ENCODE data around the gene HERC4.
A peak's percentile ranks its signal among the peaks of the same experiment; 100 is the strongest.
"Not testable (repeated sequence)": the region's sequence is repeated elsewhere in the genome, so short reads cannot be mapped to it uniquely, and the experiment has no call there.

HERC4 gene

GRCh38 chr10:68047554-68048327 is 27.3 kb downstream of the HERC4 start:
- no peak for DNase-seq (ENCODE audit: low spot score)

GRCh38 chr10:68047122-68047521 is 28.0 kb downstream of the HERC4 start:
- DNase-seq (ENCODE audit: low spot score), result no peak

DNA sequence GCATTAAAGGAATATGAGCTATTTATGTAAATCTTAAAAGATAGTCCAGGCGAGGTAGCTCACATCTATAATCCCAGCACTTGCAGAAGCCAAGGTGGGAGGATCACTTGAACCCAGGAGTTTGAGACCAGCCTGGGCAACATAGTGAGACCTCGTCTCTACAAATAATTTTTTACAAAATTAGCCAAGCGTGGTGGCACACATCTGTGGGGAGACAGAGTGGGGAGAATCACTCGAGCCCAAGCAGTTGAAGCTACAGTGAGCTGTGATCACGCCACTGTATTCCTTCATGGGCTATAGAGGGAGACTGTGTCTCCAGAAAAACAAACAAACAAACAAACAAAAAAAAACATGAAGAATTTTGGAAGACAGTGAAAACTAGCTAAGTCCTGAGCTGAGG is 28.4 kb downstream of the HERC4 start:
- DNase-seq (ENCODE audit: low spot score), result no peak

DNA sequence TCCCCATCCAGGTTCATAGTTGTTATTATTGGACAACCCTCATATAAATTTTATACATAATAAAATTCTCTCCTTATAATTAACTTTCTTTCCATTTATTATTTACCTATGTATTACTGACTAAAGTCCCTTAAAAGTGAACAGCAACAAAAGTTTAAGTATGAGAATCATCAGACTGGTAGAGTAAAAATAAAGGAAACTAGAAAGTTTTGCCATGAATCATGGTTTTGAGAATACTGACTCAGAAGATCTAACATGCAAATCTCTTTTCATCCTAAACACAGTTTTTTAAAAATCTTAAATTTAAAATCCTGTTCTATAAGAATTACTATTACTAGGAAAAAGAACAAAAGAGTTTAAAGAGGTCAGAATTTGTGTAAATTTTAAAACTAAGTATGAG is 32.1 kb downstream of the HERC4 start:
- peak; percentile 30 for DNase-seq (ENCODE audit: low spot score)

DNA sequence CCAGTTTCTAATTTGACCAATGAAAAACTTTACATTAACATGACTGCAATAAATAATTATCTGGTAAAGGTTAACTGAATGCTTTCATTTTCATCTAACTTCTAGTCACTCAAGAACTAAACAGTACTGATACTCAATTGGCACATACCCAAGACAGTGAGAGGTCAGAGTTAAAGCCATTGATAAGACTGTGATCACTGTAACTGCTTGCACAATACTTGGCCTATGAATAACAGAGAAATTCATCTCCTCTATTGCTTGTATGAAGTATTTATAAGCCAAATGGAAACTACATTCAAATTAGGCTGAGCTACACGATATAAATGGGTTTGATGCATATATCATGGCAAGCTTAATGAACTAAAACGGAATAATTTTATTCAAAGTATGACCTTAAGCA is 43.0 kb downstream of the HERC4 start:
- DNase-seq (ENCODE audit: low spot score), result no peak

DNA sequence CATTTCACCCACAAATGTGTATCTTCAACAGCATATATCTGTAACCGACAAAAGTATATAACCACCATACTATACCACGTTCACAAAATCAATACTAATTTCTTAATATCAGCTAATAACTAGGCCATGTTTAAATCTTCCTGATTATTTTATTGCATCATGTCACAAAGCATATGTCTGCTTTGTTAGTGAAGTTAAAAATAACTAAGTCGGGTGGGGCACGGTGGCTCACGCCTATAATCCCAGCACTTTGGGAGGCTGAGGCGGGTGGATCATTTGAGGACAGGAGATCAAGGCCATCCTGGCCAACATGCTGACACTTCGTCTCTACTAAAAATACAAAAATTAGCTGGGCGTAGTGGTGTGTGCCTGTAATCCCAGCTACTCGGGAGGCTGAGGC is 47.7 kb downstream of the HERC4 start:
- DNase-seq (ENCODE audit: low spot score), result no peak

GRCh38 chr10:68023292-68023691 is 51.8 kb downstream of the HERC4 start:
- no peak for DNase-seq (ENCODE audit: low spot score)

GRCh38 chr10:68022324-68022723 is 52.8 kb downstream of the HERC4 start:
- not testable (repeated sequence) for DNase-seq (ENCODE audit: low spot score)

- DNase-seq (ENCODE audit: low spot score), result not testable (repeated sequence)
Observed at GRCh38 chr10:68016519-68016918, 58.6 kb downstream of the HERC4 start.

DNA sequence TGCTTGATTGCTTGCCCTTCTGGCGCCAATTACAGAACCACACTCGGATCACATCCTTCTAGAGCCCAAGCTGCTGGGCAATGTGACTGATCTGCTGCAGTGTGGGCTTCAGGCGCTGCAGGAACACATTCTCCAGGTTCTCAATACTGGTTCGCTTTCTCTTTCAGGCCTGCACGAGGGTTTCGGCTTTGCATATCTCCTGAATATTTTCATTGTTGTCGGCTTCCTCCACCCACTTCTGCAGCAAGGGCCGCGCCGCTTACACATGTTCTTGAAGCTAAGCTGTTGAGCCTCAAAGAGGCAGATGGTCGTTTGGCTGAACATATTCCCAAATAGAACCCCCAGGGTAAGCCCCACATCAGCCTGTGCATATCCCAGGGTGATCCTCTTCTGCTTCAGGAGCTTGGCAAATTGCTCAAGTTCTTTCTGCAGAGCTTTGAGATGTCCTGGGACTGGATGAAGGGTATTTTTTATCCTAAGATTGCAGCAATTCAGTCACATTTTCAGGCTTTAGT is 64.6 kb downstream of the HERC4 start:
- no peak for DNase-seq (ENCODE audit: low spot score)

GRCh38 chr10:68007356-68007755 is 67.7 kb downstream of the HERC4 start:
- no peak for DNase-seq (ENCODE audit: low spot score)

GRCh38 chr10:68001539-68001938 is 73.5 kb downstream of the HERC4 start:
- DNase-seq (ENCODE audit: low spot score), result no peak

GRCh38 chr10:68001000-68001399 is 74.1 kb downstream of the HERC4 start:
- DNase-seq (ENCODE audit: low spot score), result no peak

- no peak for DNase-seq (ENCODE audit: low spot score)
Observed at GRCh38 chr10:67990093-67990492, 85.0 kb downstream of the HERC4 start.

DNA sequence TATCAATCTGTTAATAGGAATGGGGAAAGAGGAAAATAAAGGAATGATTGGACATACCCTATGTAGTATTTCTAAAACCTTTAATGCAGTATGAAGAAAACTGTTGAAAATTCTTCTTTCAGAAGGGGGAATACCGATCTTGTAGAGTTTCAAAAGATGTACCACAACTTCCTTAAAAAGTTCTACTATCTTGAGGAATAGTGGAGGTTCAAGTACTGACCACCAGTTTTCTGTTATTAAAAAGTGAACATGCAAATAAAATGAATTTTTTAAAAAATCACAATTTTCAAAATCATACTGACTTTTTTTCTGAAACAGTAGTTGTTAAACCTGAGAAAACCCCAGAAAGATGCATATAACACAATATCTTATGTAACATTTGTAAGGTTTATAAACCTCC is 86.5 kb downstream of the HERC4 start:
- no peak for DNase-seq (ENCODE audit: low spot score)

DNA sequence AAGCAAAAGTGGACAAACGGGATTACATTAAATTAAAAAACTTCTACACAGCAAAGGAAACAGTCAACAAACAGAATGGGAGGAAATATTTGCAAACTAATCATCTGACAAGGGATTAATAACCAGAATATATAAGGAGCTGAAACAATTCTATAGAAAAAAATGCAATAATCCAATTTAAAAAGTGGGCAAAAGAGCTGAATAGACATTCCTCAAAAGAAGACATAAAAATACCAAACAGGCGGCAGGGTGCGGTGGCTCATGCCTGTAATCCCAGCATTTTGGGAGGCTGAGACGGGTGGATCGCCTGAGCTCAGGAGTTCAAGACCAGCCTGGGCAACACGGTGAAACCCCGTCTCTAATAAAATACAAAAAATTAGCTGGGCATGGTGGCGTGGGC is 92.5 kb downstream of the HERC4 start:
- DNase-seq (ENCODE audit: low spot score), result not testable (repeated sequence)

DNA sequence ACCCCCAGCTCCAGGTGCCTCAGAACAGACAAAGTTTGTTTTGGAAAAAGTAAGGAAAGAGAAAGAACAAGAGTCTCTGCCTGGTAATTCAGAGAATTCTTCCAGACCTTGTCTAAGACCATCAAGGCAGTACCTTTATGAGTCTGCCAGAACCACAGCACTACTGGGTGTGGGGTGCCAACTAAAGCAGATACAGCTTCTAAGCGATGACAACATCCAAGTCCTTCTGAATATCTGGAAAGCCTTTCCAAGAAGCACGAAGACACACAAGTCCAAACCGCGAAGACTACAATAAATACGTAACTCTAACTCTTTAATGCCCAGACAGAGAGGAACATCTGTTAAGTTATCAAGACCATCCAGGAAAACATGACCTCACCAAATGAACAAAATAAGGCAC is 96.3 kb downstream of the HERC4 start:
- DNase-seq (ENCODE audit: low spot score), result no peak

- no peak for DNase-seq (ENCODE audit: low spot score)
Observed at GRCh38 chr10:67977251-67977650, 97.8 kb downstream of the HERC4 start.

DNA sequence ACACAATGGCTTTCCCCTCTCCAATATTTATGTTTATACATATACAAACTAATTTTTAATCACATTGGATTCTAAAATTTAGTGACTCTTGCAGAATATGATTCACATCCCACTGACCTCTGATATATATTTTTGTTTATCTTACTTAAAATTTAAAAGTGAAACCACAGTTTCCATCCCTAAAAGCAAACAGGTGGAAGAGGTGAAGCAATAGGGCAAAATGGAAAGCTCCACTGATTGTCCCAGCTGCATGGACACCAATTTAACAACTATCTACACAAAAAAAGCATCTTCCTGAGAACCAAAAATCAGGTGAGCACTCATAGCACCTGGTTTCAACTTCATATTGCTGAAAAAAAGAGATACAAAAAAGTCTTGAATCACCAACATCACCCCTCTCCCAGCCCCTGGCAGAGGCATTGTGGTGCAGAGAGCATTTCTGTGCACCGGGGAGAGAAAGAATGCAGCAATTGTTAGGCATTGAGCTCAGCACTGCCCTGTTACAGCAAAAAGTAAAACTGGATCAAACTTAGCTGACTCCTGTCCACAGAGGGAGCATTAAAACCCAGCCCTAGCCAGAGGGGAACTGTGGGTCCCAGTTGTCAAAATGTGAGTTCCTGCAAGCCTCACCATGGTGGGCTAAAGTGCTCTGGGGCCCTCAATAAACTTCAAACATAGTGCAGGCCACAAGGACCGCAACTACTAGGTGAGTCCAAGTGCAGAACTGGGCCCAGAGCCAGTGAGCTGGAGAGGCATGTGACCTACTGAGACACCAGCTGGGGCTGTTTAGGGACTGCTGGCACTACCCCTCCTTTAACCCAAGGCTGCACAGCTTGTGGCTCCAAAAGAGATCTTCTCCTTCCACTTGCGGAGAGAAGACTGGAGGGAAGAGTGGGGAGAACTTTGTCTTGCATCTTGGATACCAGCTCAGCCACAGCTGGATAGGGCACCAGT is 98.5 kb downstream of the HERC4 start:
- DNase-seq (ENCODE audit: low spot score), result no peak

GRCh38 chr10:67975871-67976270 is 99.2 kb downstream of the HERC4 start:
- DNase-seq (ENCODE audit: low spot score), result no peak

DNA sequence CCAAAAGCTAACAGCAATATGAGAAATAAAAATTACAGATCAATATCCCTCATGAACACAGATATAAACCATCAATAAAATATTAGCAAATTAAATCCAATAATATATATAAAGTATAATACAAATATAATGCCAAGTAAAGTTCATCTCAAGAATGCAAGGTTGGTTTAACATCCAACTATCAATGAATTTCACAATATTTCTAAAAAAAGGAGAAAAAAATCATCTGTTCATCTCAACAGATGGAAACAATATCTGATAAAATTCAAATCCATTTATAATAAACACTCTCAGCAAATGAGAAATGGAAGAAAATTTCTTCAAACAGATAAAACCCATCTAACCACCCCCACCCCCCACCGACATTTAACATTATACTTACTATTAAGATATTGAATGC is 103.8 kb downstream of the HERC4 start:
- no peak for DNase-seq (ENCODE audit: low spot score)

- no peak for DNase-seq (ENCODE audit: low spot score)
Observed at GRCh38 chr10:67969875-67970274, 105.2 kb downstream of the HERC4 start.

GRCh38 chr10:67966035-67966434 is 109.0 kb downstream of the HERC4 start:
- DNase-seq (ENCODE audit: low spot score), result not testable (repeated sequence)

Data from GM03348 (cell line).